Loucy (cell line): ENCODE results near the gene TMEM204.

Experiments
- H2AFZ ChIP-seq: fragments of 200-600 bp; sonication (generic); 2 replicates; pipeline ENCODE4 v1.6.0; 2016; ENCODE audit warnings: antibody characterized with exemption, mild to moderate bottlenecking, low read length, moderate library complexity
- H3F3A ChIP-seq: fragments of 200-600 bp; 2 replicates; pipeline ENCODE4 v1.6.0; 2016; ENCODE audit warnings: antibody characterized with exemption, low read depth, mild to moderate bottlenecking
- H3K27me3 ChIP-seq: fragments of 200-600 bp; sonication (generic); 2 replicates; pipeline ENCODE4 v1.6.1; 2014; ENCODE audit warnings: low read length, mild to moderate bottlenecking; ENCODE audit not compliant: insufficient read depth, poor library complexity, severe bottlenecking
- H3K36me3 ChIP-seq: fragments of 200-600 bp; sonication (generic); 2 replicates; pipeline ENCODE4 v1.6.1; 2016; ENCODE audit warnings: low read length; ENCODE audit not compliant: insufficient read depth
- H3K4me1 ChIP-seq: fragments of 200-600 bp; sonication (generic); 2 replicates; pipeline ENCODE4 v1.5.1; 2014; ENCODE audit warnings: low read length, mild to moderate bottlenecking; ENCODE audit not compliant: insufficient read depth, poor library complexity, severe bottlenecking
- H3K4me2 ChIP-seq: fragments of 200-600 bp; sonication (generic); 2 replicates; pipeline ENCODE4 v1.6.0; 2014; ENCODE audit warnings: antibody characterized with exemption, low read length, low read depth, mild to moderate bottlenecking; ENCODE audit not compliant: poor library complexity, severe bottlenecking
- H3K4me3 ChIP-seq: fragments of 200-600 bp; sonication (generic); 2 replicates; pipeline ENCODE4 v1.5.1; 2014; ENCODE audit warnings: low read length, mild to moderate bottlenecking, mixed read lengths; ENCODE audit not compliant: poor library complexity, severe bottlenecking
- H3K79me2 ChIP-seq: fragments of 200-600 bp; sonication (generic); 2 replicates; pipeline ENCODE4 v1.6.1; 2014; ENCODE audit warnings: low read length; ENCODE audit not compliant: insufficient read depth
- H3K9ac ChIP-seq: fragments of 200-600 bp; sonication (generic); 2 replicates; pipeline ENCODE4 v1.6.0; 2014; ENCODE audit warnings: mild to moderate bottlenecking, low read depth, low read length, moderate library complexity; ENCODE audit not compliant: poor library complexity, severe bottlenecking
- H3K9me2 ChIP-seq: fragments of 200-600 bp; sonication (generic); replicated peaks from 2 replicates; pipeline ENCODE4 v1.6.1; 2016; ENCODE audit warnings: low read depth, low read length, mixed read lengths
- H3K9me3 ChIP-seq: fragments of 200-600 bp; sonication (generic); 2 replicates; pipeline ENCODE4 v1.6.1; 2014; ENCODE audit warnings: mild to moderate bottlenecking, antibody characterized with exemption, low read length, low read depth; ENCODE audit not compliant: insufficient read depth
- H4K20me1 ChIP-seq: fragments of 200-600 bp; sonication (generic); 2 replicates; pipeline ENCODE4 v1.6.0; 2014; ENCODE audit warnings: antibody characterized with exemption, low read length, mild to moderate bottlenecking; ENCODE audit not compliant: insufficient read depth, poor library complexity, severe bottlenecking
- EZH2phosphoT487 ChIP-seq: fragments of 200-600 bp; IDR thresholded peaks from 2 replicates; pipeline ENCODE4 v1.6.1; 2018; ENCODE audit warnings: antibody characterized with exemption, mild to moderate bottlenecking, moderate library complexity, borderline replicate concordance
- TF ChIP-seq, protein P1 (sequence below): fragments of 200-600 bp; sonication (generic); conservative IDR thresholded peaks from 2 replicates; pipeline ENCODE4 v1.5.1; 2014; ENCODE audit warnings: mild to moderate bottlenecking, antibody characterized with exemption, low read length

The TMEM204 gene

DNA sequence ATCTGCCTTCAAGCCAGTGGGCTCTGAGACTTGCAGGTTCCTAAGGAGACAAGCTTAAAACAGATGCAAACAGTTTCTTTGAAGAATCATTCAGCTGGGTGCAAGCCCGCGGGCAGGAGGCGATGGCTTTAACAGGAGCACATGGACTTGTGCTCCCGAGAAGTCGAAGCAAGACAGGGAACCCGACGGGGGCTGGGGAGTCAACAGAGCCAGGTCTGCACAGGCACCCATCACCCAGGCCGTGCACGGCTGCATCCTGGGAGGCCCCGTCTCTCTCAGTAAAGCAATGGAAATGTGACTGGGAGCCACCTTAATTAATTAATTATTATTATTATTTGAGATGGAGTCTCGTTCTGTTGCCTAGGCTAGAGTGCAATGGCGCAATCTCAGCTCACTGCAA lies 44.4 kb upstream of the TMEM204 start:
- no peaks in the 10 kb centered on the region for H3F3A ChIP-seq
- H3K4me1 ChIP-seq, result peaks cover 5% of the 10 kb centered on the region
- H4K20me1 ChIP-seq, result no peaks in the 10 kb centered on the region
- no peak overlapping the region for H3K4me3 ChIP-seq
- no peaks in the 10 kb centered on the region for H3K27me3 ChIP-seq
- no peak for TF ChIP-seq EZH2phosphoT487
- TF ChIP-seq, protein P1, sequence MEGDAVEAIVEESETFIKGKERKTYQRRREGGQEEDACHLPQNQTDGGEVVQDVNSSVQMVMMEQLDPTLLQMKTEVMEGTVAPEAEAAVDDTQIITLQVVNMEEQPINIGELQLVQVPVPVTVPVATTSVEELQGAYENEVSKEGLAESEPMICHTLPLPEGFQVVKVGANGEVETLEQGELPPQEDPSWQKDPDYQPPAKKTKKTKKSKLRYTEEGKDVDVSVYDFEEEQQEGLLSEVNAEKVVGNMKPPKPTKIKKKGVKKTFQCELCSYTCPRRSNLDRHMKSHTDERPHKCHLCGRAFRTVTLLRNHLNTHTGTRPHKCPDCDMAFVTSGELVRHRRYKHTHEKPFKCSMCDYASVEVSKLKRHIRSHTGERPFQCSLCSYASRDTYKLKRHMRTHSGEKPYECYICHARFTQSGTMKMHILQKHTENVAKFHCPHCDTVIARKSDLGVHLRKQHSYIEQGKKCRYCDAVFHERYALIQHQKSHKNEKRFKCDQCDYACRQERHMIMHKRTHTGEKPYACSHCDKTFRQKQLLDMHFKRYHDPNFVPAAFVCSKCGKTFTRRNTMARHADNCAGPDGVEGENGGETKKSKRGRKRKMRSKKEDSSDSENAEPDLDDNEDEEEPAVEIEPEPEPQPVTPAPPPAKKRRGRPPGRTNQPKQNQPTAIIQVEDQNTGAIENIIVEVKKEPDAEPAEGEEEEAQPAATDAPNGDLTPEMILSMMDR, result no peak
- H3K79me2 ChIP-seq, result peaks cover 7% of the 10 kb centered on the region; the same call in 1 of the 2 replicates
- no peak overlapping the region for H2AFZ ChIP-seq
- no peaks in the 10 kb centered on the region for H3K36me3 ChIP-seq
- H3K9me2 ChIP-seq, result no peaks in the 10 kb centered on the region
- no peak overlapping the region for H3K9ac ChIP-seq
- no peak overlapping the region for H3K4me2 ChIP-seq
- no peaks in the 10 kb centered on the region for H3K9me3 ChIP-seq

DNA sequence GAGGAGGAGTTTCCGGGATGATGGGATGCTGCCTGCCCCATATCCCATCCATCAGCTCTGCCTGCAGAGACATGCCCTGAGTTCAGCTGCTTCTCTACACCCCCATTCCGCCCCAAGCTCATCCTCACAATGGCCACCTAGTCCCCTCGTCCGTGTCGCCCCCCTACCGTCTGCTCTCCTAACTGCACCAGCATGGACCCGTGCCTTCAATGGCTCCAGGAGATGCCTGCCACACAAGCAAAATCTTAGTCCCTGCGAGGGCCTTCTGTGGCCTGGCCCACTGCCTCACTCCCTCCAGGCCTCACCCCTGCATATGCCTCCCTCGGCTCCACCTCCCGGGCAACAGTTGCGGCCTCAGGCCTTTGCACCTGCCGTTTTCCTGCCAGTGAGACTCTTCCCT lies 42.1 kb upstream of the TMEM204 start:
- Histone ChIP-seq H3K9me3 (no peaks in the 10 kb centered on the region), H3K79me2 (peaks cover 23% of the 10 kb centered on the region), H3K9me2 (no peaks in the 10 kb centered on the region), H2AFZ (no peak overlapping the region), H4K20me1 (no peaks in the 10 kb centered on the region), H3K9ac (no peak overlapping the region), H3K27me3 (no peaks in the 10 kb centered on the region), H3K4me3 (no peak overlapping the region), H3K4me1 (peaks cover 5% of the 10 kb centered on the region), H3F3A (no peaks in the 10 kb centered on the region), H3K36me3 (no peaks in the 10 kb centered on the region), H3K4me2 (no peak overlapping the region)
- TF ChIP-seq, protein P1, result no peak
- TF ChIP-seq EZH2phosphoT487, result no peak

DNA sequence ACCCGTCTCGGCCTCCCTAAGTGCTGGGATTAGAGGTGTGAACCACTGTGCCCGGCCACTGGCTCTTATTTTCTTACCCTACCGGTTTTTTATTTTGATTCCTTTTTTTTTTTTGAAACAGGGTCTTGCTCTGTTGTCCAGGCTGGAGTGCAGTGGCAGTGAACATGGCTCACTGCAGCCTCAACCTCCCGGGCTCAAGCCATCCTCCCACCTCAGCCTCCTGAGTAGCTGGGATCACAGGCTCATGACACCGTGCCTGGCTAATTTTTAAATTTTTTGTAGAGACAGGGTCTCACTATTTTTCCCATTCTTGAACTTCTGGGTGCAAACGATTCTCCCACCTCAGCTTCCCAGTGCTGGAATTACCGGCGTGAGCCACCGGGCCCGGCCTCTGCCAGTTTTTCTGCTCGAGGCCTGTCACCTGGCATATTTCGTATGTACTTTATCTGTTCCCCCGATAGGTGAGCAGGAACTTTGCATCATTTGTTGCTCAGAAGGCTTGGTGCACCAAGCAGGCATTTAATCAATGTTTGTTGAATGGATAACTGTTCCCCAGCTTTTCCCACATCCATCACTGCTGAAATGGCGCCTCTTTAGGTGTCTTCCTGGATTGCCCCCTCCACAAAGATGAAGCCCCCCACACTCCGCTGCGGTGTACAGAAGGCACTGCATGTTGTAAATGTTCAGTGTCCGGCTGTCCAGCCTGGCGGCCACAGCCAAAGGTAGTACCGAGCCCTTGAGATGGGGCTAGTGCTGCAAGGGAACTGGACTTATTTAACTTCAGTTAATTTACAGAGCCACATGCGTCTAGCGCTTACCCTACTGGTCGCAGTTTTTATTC lies 41.2 kb upstream of the TMEM204 start:
- no peaks in the 10 kb centered on the region for H3F3A ChIP-seq
- H2AFZ ChIP-seq, result peak overlapping the region; percentile 94
- no peaks in the 10 kb centered on the region for H3K9me3 ChIP-seq
- H3K9me2 ChIP-seq, result no peaks in the 10 kb centered on the region
- H3K4me1 ChIP-seq, result peaks cover 5% of the 10 kb centered on the region
- H3K9ac ChIP-seq, result peak overlapping the region; percentile 84
- no peaks in the 10 kb centered on the region for H3K36me3 ChIP-seq
- TF ChIP-seq EZH2phosphoT487, result no peak
- TF ChIP-seq, protein P1, result no peak
- H3K4me2 ChIP-seq, result peak overlapping the region; percentile 94
- H3K4me3 ChIP-seq, result peak overlapping the region; percentile 76
- no peaks in the 10 kb centered on the region for H4K20me1 ChIP-seq
- peaks cover 23% of the 10 kb centered on the region for H3K79me2 ChIP-seq
- H3K27me3 ChIP-seq, result no peaks in the 10 kb centered on the region
